GM12892 (cell line): ENCODE measurements around the gene UBQLN4.

Experiments used
- POLR2A ChIP-seq: IDR thresholded peaks from 2 replicates; pipeline ENCODE4 v1.6.1; 2011; ENCODE audit warnings: low read depth, low read length, control low read depth
- POLR2AphosphoS5 ChIP-seq: IDR thresholded peaks from 2 replicates; pipeline ENCODE4 v1.6.1; 2011; ENCODE audit warnings: low read depth, low read length, control low read depth

GRCh38 chr1:156050376-156050775 is 3.2 kb downstream of the UBQLN4 start:
- TF ChIP-seq POLR2A (no peak), POLR2AphosphoS5 (no peak)
